Measurements from ENCODE around the gene NAT9. TPM values are rescaled to one million over a fixed set of nuclear protein-coding genes. Genes with fewer than 3 reads are reported as not detected.

NAT9 gene
- total RNA-seq, 1 experiment from 2014 or later: 63.5 TPM

DNA sequence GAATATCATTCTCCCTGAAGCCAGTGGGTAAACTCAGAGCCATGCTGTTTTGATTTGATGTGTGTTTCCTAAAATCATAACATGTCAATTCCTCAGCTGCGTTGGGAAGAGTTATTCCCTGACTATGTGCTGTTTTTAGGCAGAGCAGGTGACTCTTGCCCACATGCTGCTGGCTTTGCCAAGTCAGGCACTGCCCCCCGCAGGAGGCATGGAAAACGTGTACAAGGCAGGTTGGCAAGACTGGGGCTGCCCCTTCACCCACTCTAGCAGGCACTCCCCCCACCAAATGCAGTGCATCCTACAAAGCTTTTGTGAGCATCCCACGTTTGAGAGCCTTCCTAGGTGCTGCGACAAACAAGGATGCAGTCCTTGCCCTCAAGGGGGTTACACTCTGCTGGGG lies 38.3 kb upstream of the NAT9 start:
- no peak overlapping the region for H2BK20ac ChIP-seq (ENCODE audit: low read depth, low read length, poor library complexity, severe bottlenecking)
- no peak overlapping the region for H2BK15ac ChIP-seq (ENCODE audit: low read depth, low read length)
- H3K4me1 ChIP-seq (ENCODE audit: insufficient read depth, low read length): no peaks in the 10 kb centered on the region
- H3K23ac ChIP-seq (ENCODE audit: insufficient read length, low read depth, low read length): no peak overlapping the region
- no peak overlapping the region for H4K91ac ChIP-seq (ENCODE audit: insufficient read length, low read depth, low read length)
- H3K23me2 ChIP-seq (ENCODE audit: insufficient read length, low read depth, low read length, poor library complexity, severe bottlenecking): no peaks in the 10 kb centered on the region
- H3K27me3 ChIP-seq (ENCODE audit: insufficient read depth, low read length): no peaks in the 10 kb centered on the region
- H2BK12ac ChIP-seq (ENCODE audit: insufficient read length, low read depth, low read length): no peak overlapping the region
- H3K4me2 ChIP-seq (ENCODE audit: insufficient read depth, insufficient read length, low read length): no peak overlapping the region
- H4K8ac ChIP-seq (replicated peaks; ENCODE audit: insufficient read length, low read depth, low read length): no peak overlapping the region
- H3K27ac Mint-ChIP-seq: no peak overlapping the region
- no peak overlapping the region for H3T11ph ChIP-seq (ENCODE audit: low read length)
- no peaks in the 10 kb centered on the region for H3K9me3 ChIP-seq (ENCODE audit: control insufficient read depth, low read depth, low read length)
- H3K4me1 Mint-ChIP-seq: peaks cover 8 to 14% of the 10 kb centered on the region in 2 experiments
- no peak overlapping the region for H3K14ac ChIP-seq (ENCODE audit: insufficient read depth, low read length)
- H2BK120ac ChIP-seq (ENCODE audit: low read depth, low read length, poor library complexity, severe bottlenecking): no peak overlapping the region
- no peaks in the 10 kb centered on the region for H3K79me2 ChIP-seq (ENCODE audit: insufficient read depth, low read length)
- peaks cover 8% of the 10 kb centered on the region for H3K27me3 Mint-ChIP-seq (ENCODE audit: low read depth)
- H4K5ac ChIP-seq (ENCODE audit: insufficient read length, low read depth, low read length): no peak overlapping the region
- no peaks in the 10 kb centered on the region for H3K79me1 ChIP-seq (ENCODE audit: insufficient read depth, low read depth, low read length, poor library complexity, severe bottlenecking)
- H3K18ac ChIP-seq (ENCODE audit: insufficient read length, low read depth, low read length): no peak overlapping the region
- no peak overlapping the region for H2BK5ac ChIP-seq (ENCODE audit: insufficient read length, low read length)
- H3K56ac ChIP-seq (ENCODE audit: insufficient read length, low read depth, low read length): no peak overlapping the region
- no peaks in the 10 kb centered on the region for H3K9me3 Mint-ChIP-seq
- no peak overlapping the region for H3K9ac ChIP-seq (ENCODE audit: extremely low read depth, insufficient read length, low read length)
- WGBS (ENCODE audit: extremely low coverage, insufficient read length, low lambda C conversion rate): no CpG with 5 or more reads among the region's 5 CpGs
- H3K36me3 Mint-ChIP-seq (ENCODE audit: insufficient read depth in 1 of 3, low read depth in 3 of 3): peaks cover 2 to 8% (median 3%) of the 10 kb centered on the region in 3 experiments; a peak in 4 of 7 replicates
- no peak overlapping the region for H2AK5ac ChIP-seq (ENCODE audit: insufficient read length, low read length)
- no peak overlapping the region for H3K27ac ChIP-seq (ENCODE audit: insufficient read length, low read depth, low read length)
- H3K4me3 Mint-ChIP-seq: no peak overlapping the region
- H3K4ac ChIP-seq (ENCODE audit: low read depth, low read length): no peak overlapping the region
- TF ChIP-seq, protein P1, sequence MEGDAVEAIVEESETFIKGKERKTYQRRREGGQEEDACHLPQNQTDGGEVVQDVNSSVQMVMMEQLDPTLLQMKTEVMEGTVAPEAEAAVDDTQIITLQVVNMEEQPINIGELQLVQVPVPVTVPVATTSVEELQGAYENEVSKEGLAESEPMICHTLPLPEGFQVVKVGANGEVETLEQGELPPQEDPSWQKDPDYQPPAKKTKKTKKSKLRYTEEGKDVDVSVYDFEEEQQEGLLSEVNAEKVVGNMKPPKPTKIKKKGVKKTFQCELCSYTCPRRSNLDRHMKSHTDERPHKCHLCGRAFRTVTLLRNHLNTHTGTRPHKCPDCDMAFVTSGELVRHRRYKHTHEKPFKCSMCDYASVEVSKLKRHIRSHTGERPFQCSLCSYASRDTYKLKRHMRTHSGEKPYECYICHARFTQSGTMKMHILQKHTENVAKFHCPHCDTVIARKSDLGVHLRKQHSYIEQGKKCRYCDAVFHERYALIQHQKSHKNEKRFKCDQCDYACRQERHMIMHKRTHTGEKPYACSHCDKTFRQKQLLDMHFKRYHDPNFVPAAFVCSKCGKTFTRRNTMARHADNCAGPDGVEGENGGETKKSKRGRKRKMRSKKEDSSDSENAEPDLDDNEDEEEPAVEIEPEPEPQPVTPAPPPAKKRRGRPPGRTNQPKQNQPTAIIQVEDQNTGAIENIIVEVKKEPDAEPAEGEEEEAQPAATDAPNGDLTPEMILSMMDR (conservative IDR thresholded peaks at IDR 0.05): no peak
- no peak for DNase-seq
- H4K20me1 ChIP-seq (ENCODE audit: control insufficient read depth, insufficient read depth, insufficient read length): no peaks in the 10 kb centered on the region
- no peak overlapping the region for H2AFZ ChIP-seq (ENCODE audit: low read length)
